ENCODE data around the gene GFRA1. TPM values are rescaled to one million over a fixed set of nuclear protein-coding genes. Genes with fewer than 3 reads are reported as not detected.

GFRA1 gene
- total and polyA plus RNA-seq, 12 donors, result 0.38 to 9.3 (median 1.7) TPM

DNA sequence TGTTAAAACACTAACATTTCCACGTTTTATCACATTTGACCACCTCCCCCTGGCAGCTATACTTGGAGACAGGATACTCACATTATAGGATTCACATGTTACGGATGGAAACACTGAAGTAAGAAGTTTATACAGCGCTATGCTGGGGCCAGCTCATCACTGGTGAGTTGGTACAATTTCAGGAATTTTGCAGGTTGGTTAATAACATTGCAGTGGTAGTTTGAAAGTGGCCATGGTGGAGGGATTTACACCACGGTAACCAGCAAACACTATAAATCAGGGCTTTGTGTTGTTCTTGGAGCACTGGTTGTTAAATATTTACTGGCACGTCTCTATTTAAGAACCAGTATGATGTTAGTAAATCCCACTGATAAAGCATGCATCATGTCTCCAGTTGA lies 174.0 kb downstream of the GFRA1 start:
- no peak for DNase-seq
- Histone ChIP-seq H3K27ac (no peak overlapping the region), H3K4me1 (peaks cover 0 to 4% (median 0%) of the 10 kb centered on the region in 9 donors), H3K27me3 (peaks cover 0 to 21% (median 0%) of the 10 kb centered on the region in 7 donors), H3K36me3 (no peaks in the 10 kb centered on the region), H3K4me3 (no peak overlapping the region), H3K9me3 (no peaks in the 10 kb centered on the region)
- intact Hi-C loops (cut with DNase I), result no loop called here
- TF ChIP-seq, protein P1, sequence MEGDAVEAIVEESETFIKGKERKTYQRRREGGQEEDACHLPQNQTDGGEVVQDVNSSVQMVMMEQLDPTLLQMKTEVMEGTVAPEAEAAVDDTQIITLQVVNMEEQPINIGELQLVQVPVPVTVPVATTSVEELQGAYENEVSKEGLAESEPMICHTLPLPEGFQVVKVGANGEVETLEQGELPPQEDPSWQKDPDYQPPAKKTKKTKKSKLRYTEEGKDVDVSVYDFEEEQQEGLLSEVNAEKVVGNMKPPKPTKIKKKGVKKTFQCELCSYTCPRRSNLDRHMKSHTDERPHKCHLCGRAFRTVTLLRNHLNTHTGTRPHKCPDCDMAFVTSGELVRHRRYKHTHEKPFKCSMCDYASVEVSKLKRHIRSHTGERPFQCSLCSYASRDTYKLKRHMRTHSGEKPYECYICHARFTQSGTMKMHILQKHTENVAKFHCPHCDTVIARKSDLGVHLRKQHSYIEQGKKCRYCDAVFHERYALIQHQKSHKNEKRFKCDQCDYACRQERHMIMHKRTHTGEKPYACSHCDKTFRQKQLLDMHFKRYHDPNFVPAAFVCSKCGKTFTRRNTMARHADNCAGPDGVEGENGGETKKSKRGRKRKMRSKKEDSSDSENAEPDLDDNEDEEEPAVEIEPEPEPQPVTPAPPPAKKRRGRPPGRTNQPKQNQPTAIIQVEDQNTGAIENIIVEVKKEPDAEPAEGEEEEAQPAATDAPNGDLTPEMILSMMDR (IDR thresholded peaks at IDR 0.05), result no peak
- no peak for ATAC-seq
- WGBS, 2 donors, result 73 to 82% methylated on average over 5 of the region's 5 CpGs

DNA sequence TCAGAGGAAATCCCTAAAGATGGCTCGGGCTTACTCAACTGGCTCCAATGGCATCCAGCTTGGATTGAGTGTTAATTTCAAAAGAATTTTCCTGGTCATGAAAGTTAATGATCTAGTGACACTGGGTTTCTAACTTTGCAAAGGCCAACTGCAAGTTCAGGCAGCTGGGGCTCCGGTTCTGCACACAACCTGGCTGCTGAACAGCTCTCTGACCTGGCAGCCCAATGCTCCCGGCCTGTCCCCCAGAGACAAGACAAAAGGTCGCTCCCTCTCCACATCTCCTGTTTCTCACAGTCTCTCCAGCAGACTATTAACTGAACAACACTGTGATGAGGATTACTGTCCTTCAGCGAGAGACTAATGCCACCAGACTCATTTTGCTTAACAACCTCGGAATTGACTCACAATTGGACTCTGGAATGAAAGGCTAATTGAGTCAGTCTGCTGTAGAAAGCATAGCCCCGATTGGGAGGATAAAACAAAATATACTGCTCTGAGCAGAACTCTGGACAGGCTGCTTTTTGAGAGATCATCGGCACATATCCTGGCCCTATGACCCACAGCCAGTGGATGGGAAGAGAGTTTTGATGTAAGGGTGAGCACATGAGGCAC lies 174.5 kb downstream of the GFRA1 start:
- Histone ChIP-seq H3K9me3 (no peaks in the 10 kb centered on the region), H3K36me3 (no peaks in the 10 kb centered on the region), H3K27me3 (peaks cover 0 to 21% (median 0%) of the 10 kb centered on the region in 7 donors), H3K4me1 (peaks cover 0 to 4% (median 0%) of the 10 kb centered on the region in 9 donors), H3K27ac (no peak overlapping the region), H3K4me3 (no peak overlapping the region)
- WGBS, 2 donors, result 63 to 68% methylated on average over 8 of the region's 8 CpGs
- DNase-seq (no peak), ATAC-seq (no peak)
- TF ChIP-seq, protein P1 (IDR thresholded peaks at IDR 0.05), result no peak
- intact Hi-C loops (cut with DNase I), result no loop called here

GRCh38 chr10:116097239-116097784 lies 175.7 kb downstream of the GFRA1 start:
- intact Hi-C loops (cut with DNase I), result no loop called here
- peaks cover 0 to 21% (median 0%) of the 10 kb centered on the region in 7 donors for H3K27me3 ChIP-seq

GRCh38 chr10:116096526-116096925 lies 176.5 kb downstream of the GFRA1 start:
- peaks cover 0 to 21% (median 0%) of the 10 kb centered on the region in 7 donors for H3K27me3 ChIP-seq
- no peak for ATAC-seq
- H3K4me3 ChIP-seq, result no peak overlapping the region
- 81% methylated on average over 13 of the region's 13 CpGs for WGBS, 2 donors
- TF ChIP-seq, protein P1 (IDR thresholded peaks at IDR 0.05), result no peak
- intact Hi-C loops (cut with DNase I), result no loop called here
- H3K27ac ChIP-seq, result no peak overlapping the region
- DNase-seq, result no peak
- H3K9me3 ChIP-seq, result no peaks in the 10 kb centered on the region
- H3K4me1 ChIP-seq, result peaks cover 0 to 4% (median 0%) of the 10 kb centered on the region in 9 donors
- H3K36me3 ChIP-seq, result no peaks in the 10 kb centered on the region

More at GRCh38 chr10:116097239-116097784, 175.7 kb downstream of the GFRA1 start:
- TF ChIP-seq, protein P1 (IDR thresholded peaks at IDR 0.05), result no peak
- Histone ChIP-seq H3K27ac (no peak overlapping the region), H3K4me1 (peaks cover 0 to 4% (median 0%) of the 10 kb centered on the region in 9 donors), H3K36me3 (no peaks in the 10 kb centered on the region), H3K9me3 (no peaks in the 10 kb centered on the region), H3K4me3 (no peak overlapping the region)
- ATAC-seq, result no peak
- 75 to 83% methylated on average over 7 of the region's 7 CpGs for WGBS, 2 donors
- DNase-seq, result no peak
